H9 (cell line): ENCODE results near the gene PF4V1. TPM values are rescaled to one million over a fixed set of nuclear protein-coding genes. Genes with fewer than 3 reads are reported as not detected.

Source experiments
- DNase-seq: peaks from one replicate; pipeline ENCODE4 v3.0.0-alpha.2; 2017
- H2AFZ ChIP-seq: one replicate; pipeline ENCODE4 v1.6.1; 2013; ENCODE audit warnings: mild to moderate bottlenecking, low read length, control low read depth, moderate library complexity
- H2AK5ac ChIP-seq: 2 replicates; pipeline ENCODE4 v1.6.1; 2013; ENCODE audit warnings: low read length, control low read depth, mixed read lengths; ENCODE audit not compliant: insufficient read length
- H2BK120ac ChIP-seq: one replicate; pipeline ENCODE4 v1.6.1; 2013; ENCODE audit warnings: low read depth, mild to moderate bottlenecking, low read length, control low read depth, inconsistent platforms; ENCODE audit not compliant: poor library complexity, severe bottlenecking
- H2BK12ac ChIP-seq: 2 replicates; pipeline ENCODE4 v1.6.1; 2013; ENCODE audit warnings: low read length, control low read depth, mixed read lengths, low read depth; ENCODE audit not compliant: insufficient read length
- H2BK15ac ChIP-seq: 2 replicates; pipeline ENCODE4 v1.6.1; 2013; ENCODE audit warnings: low read depth, low read length, control low read depth
- H2BK20ac ChIP-seq: one replicate; pipeline ENCODE4 v1.6.1; 2013; ENCODE audit warnings: low read depth, mild to moderate bottlenecking, low read length, control low read depth, inconsistent platforms; ENCODE audit not compliant: poor library complexity, severe bottlenecking
- H2BK5ac ChIP-seq: 2 replicates; pipeline ENCODE4 v1.6.1; 2013; ENCODE audit warnings: low read length, control low read depth, mixed read lengths; ENCODE audit not compliant: insufficient read length
- H3K14ac ChIP-seq: 2 replicates; pipeline ENCODE4 v1.6.1; 2013; ENCODE audit warnings: low read length, control low read depth; ENCODE audit not compliant: insufficient read depth
- H3K18ac ChIP-seq: 2 replicates; pipeline ENCODE4 v1.6.1; 2013; ENCODE audit warnings: low read depth, mild to moderate bottlenecking, mixed read lengths, low read length, control low read depth; ENCODE audit not compliant: insufficient read length
- H3K23ac ChIP-seq: 2 replicates; pipeline ENCODE4 v1.6.1; 2013; ENCODE audit warnings: low read length, control low read depth, mixed read lengths, low read depth; ENCODE audit not compliant: insufficient read length
- H3K23me2 ChIP-seq: 2 replicates; pipeline ENCODE4 v1.6.1; 2013; ENCODE audit warnings: low read depth, mild to moderate bottlenecking, mixed read lengths, low read length, control low read depth; ENCODE audit not compliant: insufficient read length, poor library complexity, severe bottlenecking
- H3K27ac ChIP-seq: 2 replicates; pipeline ENCODE4 v1.5.1; 2013; ENCODE audit warnings: low read length, control low read depth, mixed read lengths, low read depth; ENCODE audit not compliant: insufficient read length
- H3K27me3 ChIP-seq: 2 replicates; pipeline ENCODE4 v1.6.1; 2013; ENCODE audit warnings: low read length, control low read depth, inconsistent platforms; ENCODE audit not compliant: insufficient read depth
- H3K4ac ChIP-seq: 2 replicates; pipeline ENCODE4 v1.6.1; 2013; ENCODE audit warnings: low read depth, mild to moderate bottlenecking, control low read depth, inconsistent platforms, low read length, moderate library complexity
- H3K4me1 ChIP-seq: 2 replicates; pipeline ENCODE4 v1.6.1; 2013; ENCODE audit warnings: low read length, control low read depth, inconsistent platforms; ENCODE audit not compliant: insufficient read depth
- H3K4me2 ChIP-seq: 2 replicates; pipeline ENCODE4 v1.6.1; 2013; ENCODE audit warnings: low read length, control low read depth, mixed read lengths; ENCODE audit not compliant: insufficient read length, insufficient read depth
- H3K56ac ChIP-seq: 2 replicates; pipeline ENCODE4 v1.6.1; 2013; ENCODE audit warnings: low read depth, mild to moderate bottlenecking, mixed read lengths, low read length, control low read depth; ENCODE audit not compliant: insufficient read length
- H3K79me1 ChIP-seq: 2 replicates; pipeline ENCODE4 v1.6.1; 2013; ENCODE audit warnings: low read depth, mild to moderate bottlenecking, moderate library complexity, low read length, control low read depth, inconsistent platforms; ENCODE audit not compliant: insufficient read depth, poor library complexity, severe bottlenecking
- H3K79me2 ChIP-seq: 2 replicates; pipeline ENCODE4 v1.6.1; 2013; ENCODE audit warnings: low read length, control low read depth, inconsistent platforms; ENCODE audit not compliant: insufficient read depth
- H3K9ac ChIP-seq: 2 replicates; pipeline ENCODE4 v1.6.1; 2013; ENCODE audit warnings: low read length, control low read depth, mixed read lengths; ENCODE audit not compliant: insufficient read length; ENCODE audit errors: extremely low read depth
- H3K9me3 ChIP-seq: one replicate; pipeline ENCODE4 v1.6.1; 2013; ENCODE audit warnings: low read depth, low read length, inconsistent platforms; ENCODE audit not compliant: control insufficient read depth
- H3T11ph ChIP-seq: one replicate; pipeline ENCODE4 v1.6.1; 2013; ENCODE audit warnings: mild to moderate bottlenecking, low read length, control low read depth, inconsistent platforms
- H4K20me1 ChIP-seq: one replicate; pipeline ENCODE4 v1.6.1; 2013; ENCODE audit not compliant: control insufficient read depth, insufficient read length, insufficient read depth
- H4K5ac ChIP-seq: 2 replicates; pipeline ENCODE4 v1.6.1; 2013; ENCODE audit warnings: low read depth, mild to moderate bottlenecking, mixed read lengths, low read length, control low read depth; ENCODE audit not compliant: insufficient read length
- H4K8ac ChIP-seq: replicated peaks from 2 replicates; pipeline ENCODE4 v1.6.1; 2013; ENCODE audit warnings: low read length, control low read depth, mixed read lengths, low read depth; ENCODE audit not compliant: insufficient read length
- H4K91ac ChIP-seq: 2 replicates; pipeline ENCODE4 v1.6.1; 2013; ENCODE audit warnings: low read depth, mild to moderate bottlenecking, moderate library complexity, mixed read lengths, low read length, control low read depth; ENCODE audit not compliant: insufficient read length
- H3K27ac Mint-ChIP-seq, 3 experiments: 2 replicates in 2 of 3; 3 replicates in 1 of 3; pipeline ENCODE4 v1.8.0; 2020 to 2021; ENCODE audit warnings: mixed read lengths in 3 of 3, mild to moderate bottlenecking in 1 of 3, moderate library complexity in 1 of 3
- H3K27me3 Mint-ChIP-seq: 2 replicates; pipeline ENCODE4 v1.8.0; 2021; ENCODE audit warnings: low read depth, mild to moderate bottlenecking, moderate library complexity, mixed read lengths
- H3K36me3 Mint-ChIP-seq, 3 experiments: 2 replicates in 2 of 3; 3 replicates in 1 of 3; pipeline ENCODE4 v1.8.0; 2020 to 2021; ENCODE audit warnings: low read depth in 3 of 3, mixed read lengths in 3 of 3; ENCODE audit not compliant: insufficient read depth in 1 of 3
- H3K4me1 Mint-ChIP-seq, 2 experiments: 2 replicates each; pipeline ENCODE4 v1.8.0; 2020; ENCODE audit warnings: mixed read lengths in 2 of 2
- H3K4me3 Mint-ChIP-seq, 2 experiments: 2 replicates in 1 of 2; 3 replicates in 1 of 2; pipeline ENCODE4 v1.8.0; 2020 to 2021; ENCODE audit warnings: mild to moderate bottlenecking in 2 of 2, mixed read lengths in 2 of 2, moderate library complexity in 1 of 2
- H3K9me3 Mint-ChIP-seq, 2 experiments: 2 replicates in 1 of 2; 3 replicates in 1 of 2; pipeline ENCODE4 v1.8.0; 2020; ENCODE audit warnings: mild to moderate bottlenecking in 2 of 2, mixed read lengths in 2 of 2, moderate library complexity in 1 of 2
- CTCF ChIP-seq: fragments of 200-600 bp; sonication (generic); conservative IDR thresholded peaks from 3 replicates; pipeline ENCODE4 v1.8.0; 2021; ENCODE audit warnings: antibody characterized with exemption, mild to moderate bottlenecking
- WGBS: extraction: QIAGEN DNeasy Blood & Tissue Kit; methylation state at CpG from one replicate; pipeline ENCODE4 v1.1.7; 2013; ENCODE audit warnings: missing lambda C conversion rate, low lambda C conversion rate, mixed read lengths; ENCODE audit not compliant: insufficient read length; ENCODE audit errors: extremely low coverage; 5-methylcytosine and 5-hydroxymethylcytosine counted together
- total RNA-seq: library from RNA; stranded (reverse); gene quantifications from 2 replicates; pipeline ENCODE4 v1.2.1, GENCODE V29; 2021

Gene PF4V1
- total RNA-seq, 1 experiment from 2014 or later, result not detected

- H3K23ac ChIP-seq, result no peak overlapping the region
- no peak overlapping the region for H3K4me2 ChIP-seq
- no peak overlapping the region for H2BK5ac ChIP-seq
- H3K36me3 Mint-ChIP-seq, result no peaks in the 10 kb centered on the region; a peak in 1 of 7 replicates
- H3K27me3 Mint-ChIP-seq, result no peaks in the 10 kb centered on the region
- H4K91ac ChIP-seq, result no peak overlapping the region
- H3K14ac ChIP-seq, result no peak overlapping the region
- H4K5ac ChIP-seq, result no peak overlapping the region
- no peak overlapping the region for H2BK120ac ChIP-seq
- no peak overlapping the region for H3T11ph ChIP-seq
- no peaks in the 10 kb centered on the region for H3K79me2 ChIP-seq
- H2BK12ac ChIP-seq, result no peak overlapping the region
- H3K18ac ChIP-seq, result no peak overlapping the region
- H3K9ac ChIP-seq, result no peak overlapping the region
- H2AFZ ChIP-seq, result no peak overlapping the region
- H3K79me1 ChIP-seq, result no peaks in the 10 kb centered on the region
- H3K23me2 ChIP-seq, result no peaks in the 10 kb centered on the region
- no peak overlapping the region for H3K27ac Mint-ChIP-seq
- H3K9me3 ChIP-seq, result no peaks in the 10 kb centered on the region
- peaks cover 14 to 15% of the 10 kb centered on the region in 2 experiments for H3K4me1 Mint-ChIP-seq
- no peak overlapping the region for H4K8ac ChIP-seq
- H4K20me1 ChIP-seq, result no peaks in the 10 kb centered on the region
- no CpG with 5 or more reads among the region's 1 CpG for WGBS
- H3K9me3 Mint-ChIP-seq, result no peaks in the 10 kb centered on the region
- H2BK20ac ChIP-seq, result no peak overlapping the region
- peaks cover 5% of the 10 kb centered on the region; the same call in 1 of the 2 replicates for H3K4me1 ChIP-seq
- no peak overlapping the region for H2AK5ac ChIP-seq
- H3K4me3 Mint-ChIP-seq, result no peak overlapping the region
- DNase-seq, result no peak
- TF ChIP-seq CTCF, result no peak
- no peak overlapping the region for H3K56ac ChIP-seq
- H3K27ac ChIP-seq, result no peak overlapping the region
- no peaks in the 10 kb centered on the region for H3K27me3 ChIP-seq
- no peak overlapping the region for H2BK15ac ChIP-seq
- no peak overlapping the region for H3K4ac ChIP-seq
Measured at GRCh38 chr4:73814679-73815078, 38.4 kb upstream of the PF4V1 start.
